ENCODE measurements around the gene ATXN7L2.

ATXN7L2 gene

GRCh38 chr1:109488201-109488600 lies 4.5 kb downstream of the ATXN7L2 start:
- H3K9me3 ChIP-seq (ENCODE audit: control insufficient read depth, low read length) = no peaks in the 10 kb centered on the region
- no peak overlapping the region for H3K4me3 ChIP-seq (ENCODE audit: insufficient read depth in 1 of 2, low read depth in 1 of 2, low read length in 2 of 2)
- H3K27me3 ChIP-seq (ENCODE audit: control insufficient read depth in 1 of 2, insufficient read depth in 1 of 2, low read length in 2 of 2) = no peaks in the 10 kb centered on the region
- no peak overlapping the region for H2AK5ac ChIP-seq (ENCODE audit: low read length, severe bottlenecking)
- no peak overlapping the region for H4K91ac ChIP-seq (ENCODE audit: low read length)
- H3K23ac ChIP-seq (ENCODE audit: low read length in 2 of 2) = no peak overlapping the region
- no peak overlapping the region for H2BK120ac ChIP-seq (ENCODE audit: low read depth, low read length)
- H2AFZ ChIP-seq (ENCODE audit: low read depth, low read length) = no peak overlapping the region
- peaks cover 57 to 61% of the 10 kb centered on the region in 2 experiments for H3K36me3 ChIP-seq (ENCODE audit: control insufficient read depth in 1 of 2, insufficient read depth in 2 of 2, low read depth in 1 of 2, low read length in 2 of 2)
- H2BK5ac ChIP-seq (ENCODE audit: low read depth, low read length, poor library complexity, severe bottlenecking) = no peak overlapping the region
- H3K4ac ChIP-seq (ENCODE audit: low read depth in 1 of 2, low read length in 2 of 2) = no peak overlapping the region
- WGBS = 81% methylated on average over 5 of the region's 5 CpGs
- H3K14ac ChIP-seq (ENCODE audit: low read length in 2 of 2) = no peak overlapping the region
- H2BK12ac ChIP-seq (ENCODE audit: low read length in 2 of 2) = no peak overlapping the region
- no peak overlapping the region for H3K18ac ChIP-seq (ENCODE audit: low read depth in 1 of 2, low read length in 2 of 2)
- no peak overlapping the region for H3K27ac ChIP-seq (ENCODE audit: low read length, poor library complexity, severe bottlenecking)
- H3K4me1 ChIP-seq (ENCODE audit: control insufficient read depth, insufficient read depth, low read depth, low read length) = peaks cover 17% of the 10 kb centered on the region
- no peak overlapping the region for H3K9ac ChIP-seq (ENCODE audit: low read length)
- no peak overlapping the region for H4K8ac ChIP-seq (ENCODE audit: low read length)
- no peak for DNase-seq
- H3K79me1 ChIP-seq (replicated peaks; ENCODE audit: low read length, poor library complexity, severe bottlenecking) = peaks cover 15% of the 10 kb centered on the region
- H3K4me2 ChIP-seq (ENCODE audit: low read length, poor library complexity, severe bottlenecking) = no peak overlapping the region
- H2BK15ac ChIP-seq (ENCODE audit: low read depth, poor library complexity, severe bottlenecking) = no peak overlapping the region

- no peak overlapping the region for H4K8ac ChIP-seq (ENCODE audit: low read length)
- H3K27me3 ChIP-seq (ENCODE audit: control insufficient read depth in 1 of 2, insufficient read depth in 1 of 2, low read length in 2 of 2) = no peaks in the 10 kb centered on the region
- H3K4me1 ChIP-seq (ENCODE audit: control insufficient read depth, insufficient read depth, low read depth, low read length) = peaks cover 14% of the 10 kb centered on the region
- no peak overlapping the region for H2BK120ac ChIP-seq (ENCODE audit: low read depth, low read length)
- no peak overlapping the region for H2AK5ac ChIP-seq (ENCODE audit: low read length, severe bottlenecking)
- H3K14ac ChIP-seq (ENCODE audit: low read length in 2 of 2) = no peak overlapping the region
- no peak overlapping the region for H2BK5ac ChIP-seq (ENCODE audit: low read depth, low read length, poor library complexity, severe bottlenecking)
- no peak overlapping the region for H2BK12ac ChIP-seq (ENCODE audit: low read length in 2 of 2)
- H3K23ac ChIP-seq (ENCODE audit: low read length in 2 of 2) = no peak overlapping the region
- no peak overlapping the region for H4K91ac ChIP-seq (ENCODE audit: low read length)
- no peaks in the 10 kb centered on the region for H3K9me3 ChIP-seq (ENCODE audit: control insufficient read depth, low read length)
- no peak overlapping the region for H3K27ac ChIP-seq (ENCODE audit: low read length, poor library complexity, severe bottlenecking)
- no peak overlapping the region for H3K4me2 ChIP-seq (ENCODE audit: low read length, poor library complexity, severe bottlenecking)
- peaks cover 15% of the 10 kb centered on the region for H3K79me1 ChIP-seq (replicated peaks; ENCODE audit: low read length, poor library complexity, severe bottlenecking)
- no peak for DNase-seq
- H3K4ac ChIP-seq (ENCODE audit: low read depth in 1 of 2, low read length in 2 of 2) = no peak overlapping the region
- H3K36me3 ChIP-seq (ENCODE audit: control insufficient read depth in 1 of 2, insufficient read depth in 2 of 2, low read depth in 1 of 2, low read length in 2 of 2) = peaks cover 57 to 61% of the 10 kb centered on the region in 2 experiments
- 93% methylated on average over 12 of the region's 12 CpGs for WGBS
- no peak overlapping the region for H3K4me3 ChIP-seq (ENCODE audit: insufficient read depth in 1 of 2, low read depth in 1 of 2, low read length in 2 of 2)
- no peak overlapping the region for H3K18ac ChIP-seq (ENCODE audit: low read depth in 1 of 2, low read length in 2 of 2)
- no peak overlapping the region for H2BK15ac ChIP-seq (ENCODE audit: low read depth, poor library complexity, severe bottlenecking)
- no peak overlapping the region for H2AFZ ChIP-seq (ENCODE audit: low read depth, low read length)
- H3K9ac ChIP-seq (ENCODE audit: low read length) = no peak overlapping the region
Measured at GRCh38 chr1:109488696-109489095, 5.0 kb downstream of the ATXN7L2 start.

- DNase-seq = peak; percentile 73
- no peak overlapping the region for H3K4me3 ChIP-seq (ENCODE audit: insufficient read depth in 1 of 2, low read depth in 1 of 2, low read length in 2 of 2)
Measured at GRCh38 chr1:109490029-109490933, 6.6 kb downstream of the ATXN7L2 start.

GRCh38 chr1:109490934-109491302 lies 7.2 kb downstream of the ATXN7L2 start:
- Histone ChIP-seq H2BK12ac (ENCODE audit: low read length in 2 of 2) (no peak overlapping the region), H3K4me2 (ENCODE audit: low read length, poor library complexity, severe bottlenecking) (no peak overlapping the region), H3K27me3 (ENCODE audit: control insufficient read depth in 1 of 2, insufficient read depth in 1 of 2, low read length in 2 of 2) (no peaks in the 10 kb centered on the region), H4K8ac (ENCODE audit: low read length) (peak overlapping the region; percentile 48), H3K4me1 (ENCODE audit: control insufficient read depth, insufficient read depth, low read depth, low read length) (peaks cover 12% of the 10 kb centered on the region), H3K4me3 (ENCODE audit: insufficient read depth in 1 of 2, low read depth in 1 of 2, low read length in 2 of 2) (no peak overlapping the region), H2AFZ (ENCODE audit: low read depth, low read length) (no peak overlapping the region), H2BK120ac (ENCODE audit: low read depth, low read length) (no peak overlapping the region), H3K79me1 (replicated peaks; ENCODE audit: low read length, poor library complexity, severe bottlenecking) (peaks cover 14% of the 10 kb centered on the region), H3K18ac (ENCODE audit: low read depth in 1 of 2, low read length in 2 of 2) (no peak overlapping the region), H2AK5ac (ENCODE audit: low read length, severe bottlenecking) (no peak overlapping the region), H3K4ac (ENCODE audit: low read depth in 1 of 2, low read length in 2 of 2) (peak overlapping the region; percentile 4 to 6), H4K91ac (ENCODE audit: low read length) (peak overlapping the region; percentile 64), H3K9me3 (ENCODE audit: control insufficient read depth, low read length) (no peaks in the 10 kb centered on the region), H3K14ac (ENCODE audit: low read length in 2 of 2) (no peak overlapping the region), H2BK15ac (ENCODE audit: low read depth, poor library complexity, severe bottlenecking) (no peak overlapping the region), H3K27ac (ENCODE audit: low read length, poor library complexity, severe bottlenecking) (no peak overlapping the region), H3K36me3 (ENCODE audit: control insufficient read depth in 1 of 2, insufficient read depth in 2 of 2, low read depth in 1 of 2, low read length in 2 of 2) (peaks cover 60 to 62% of the 10 kb centered on the region in 2 experiments), H2BK5ac (ENCODE audit: low read depth, low read length, poor library complexity, severe bottlenecking) (no peak overlapping the region), H3K9ac (ENCODE audit: low read length) (no peak overlapping the region), H3K23ac (ENCODE audit: low read length in 2 of 2) (no peak overlapping the region)
- DNase-seq = no peak
- 96% methylated on average over 11 of the region's 11 CpGs for WGBS

More at GRCh38 chr1:109490029-109490933, 6.6 kb downstream of the ATXN7L2 start:
- no peaks in the 10 kb centered on the region for H3K27me3 ChIP-seq (ENCODE audit: control insufficient read depth in 1 of 2, insufficient read depth in 1 of 2, low read length in 2 of 2)
- no peak overlapping the region for H2BK120ac ChIP-seq (ENCODE audit: low read depth, low read length)
- H3K23ac ChIP-seq (ENCODE audit: low read length in 2 of 2) = no peak overlapping the region
- H4K91ac ChIP-seq (ENCODE audit: low read length) = peak overlapping the region; percentile 41
- no peak overlapping the region for H3K9ac ChIP-seq (ENCODE audit: low read length)
- H3K79me1 ChIP-seq (replicated peaks; ENCODE audit: low read length, poor library complexity, severe bottlenecking) = peaks cover 13% of the 10 kb centered on the region
- no peak overlapping the region for H2BK5ac ChIP-seq (ENCODE audit: low read depth, low read length, poor library complexity, severe bottlenecking)
- H3K14ac ChIP-seq (ENCODE audit: low read length in 2 of 2) = no peak overlapping the region
- 88% methylated on average over 9 of the region's 11 CpGs for WGBS
- H2BK12ac ChIP-seq (ENCODE audit: low read length in 2 of 2) = peak overlapping the region in 1 of 2 experiments; percentile 18
- no peak overlapping the region for H3K4me2 ChIP-seq (ENCODE audit: low read length, poor library complexity, severe bottlenecking)
- H2BK15ac ChIP-seq (ENCODE audit: low read depth, poor library complexity, severe bottlenecking) = no peak overlapping the region
- H3K27ac ChIP-seq (ENCODE audit: low read length, poor library complexity, severe bottlenecking) = no peak overlapping the region
- H3K18ac ChIP-seq (ENCODE audit: low read depth in 1 of 2, low read length in 2 of 2) = no peak overlapping the region
- no peak overlapping the region for H3K4ac ChIP-seq (ENCODE audit: low read depth in 1 of 2, low read length in 2 of 2)
- H2AFZ ChIP-seq (ENCODE audit: low read depth, low read length) = no peak overlapping the region
- peaks cover 57 to 61% of the 10 kb centered on the region in 2 experiments for H3K36me3 ChIP-seq (ENCODE audit: control insufficient read depth in 1 of 2, insufficient read depth in 2 of 2, low read depth in 1 of 2, low read length in 2 of 2)
- no peak overlapping the region for H4K8ac ChIP-seq (ENCODE audit: low read length)
- no peak overlapping the region for H2AK5ac ChIP-seq (ENCODE audit: low read length, severe bottlenecking)
- H3K9me3 ChIP-seq (ENCODE audit: control insufficient read depth, low read length) = no peaks in the 10 kb centered on the region
- H3K4me1 ChIP-seq (ENCODE audit: control insufficient read depth, insufficient read depth, low read depth, low read length) = peaks cover 9% of the 10 kb centered on the region

Measured in mesenchymal stem cell (in vitro differentiated cells and primary cell).